ENCODE data around the gene WIPF3.

Gene WIPF3

GRCh38 chr7:29898301-29898700 is 92.0 kb downstream of the WIPF3 start:
- in situ Hi-C loops (cut with MboI; ENCODE audit: low sequenced_read_pairs), result no loop called here

- in situ Hi-C loops (cut with MboI; ENCODE audit: low sequenced_read_pairs), result no loop called here
Observed at GRCh38 chr7:29900745-29901144, 94.4 kb downstream of the WIPF3 start.

- in situ Hi-C loops (cut with MboI; ENCODE audit: low sequenced_read_pairs), result no loop called here
Observed at GRCh38 chr7:29906200-29907022, 100.1 kb downstream of the WIPF3 start.

- in situ Hi-C loops (cut with MboI; ENCODE audit: low sequenced_read_pairs), result no loop called here
Observed at GRCh38 chr7:29914180-29914579, 107.9 kb downstream of the WIPF3 start.

GRCh38 chr7:29915481-29916215 is 109.3 kb downstream of the WIPF3 start:
- in situ Hi-C loops (cut with MboI; ENCODE audit: low sequenced_read_pairs), result no loop called here

- in situ Hi-C loops (cut with MboI; ENCODE audit: low sequenced_read_pairs), result no loop called here
Observed at GRCh38 chr7:29917641-29918040, 111.3 kb downstream of the WIPF3 start.

- in situ Hi-C loops (cut with MboI; ENCODE audit: low sequenced_read_pairs), result no loop called here
Observed at GRCh38 chr7:29918850-29919249, 112.5 kb downstream of the WIPF3 start.

GRCh38 chr7:29919790-29920189 is 113.5 kb downstream of the WIPF3 start:
- in situ Hi-C loops (cut with MboI; ENCODE audit: low sequenced_read_pairs), result no loop called here

GRCh38 chr7:29920491-29920890 is 114.2 kb downstream of the WIPF3 start:
- in situ Hi-C loops (cut with MboI; ENCODE audit: low sequenced_read_pairs), result no loop called here

GRCh38 chr7:29921404-29922010 is 115.2 kb downstream of the WIPF3 start:
- in situ Hi-C loops (cut with MboI; ENCODE audit: low sequenced_read_pairs), result no loop called here

GRCh38 chr7:29922921-29923700 is 116.8 kb downstream of the WIPF3 start:
- in situ Hi-C loops (cut with MboI; ENCODE audit: low sequenced_read_pairs), result no loop called here

GRCh38 chr7:29924006-29924405 is 117.7 kb downstream of the WIPF3 start:
- in situ Hi-C loops (cut with MboI; ENCODE audit: low sequenced_read_pairs), result no loop called here

GRCh38 chr7:29924684-29925083 is 118.4 kb downstream of the WIPF3 start:
- in situ Hi-C loops (cut with MboI; ENCODE audit: low sequenced_read_pairs), result no loop called here

GRCh38 chr7:29926216-29926615 is 119.9 kb downstream of the WIPF3 start:
- in situ Hi-C loops (cut with MboI; ENCODE audit: low sequenced_read_pairs), result no loop called here

GRCh38 chr7:29926741-29927140 is 120.4 kb downstream of the WIPF3 start:
- in situ Hi-C loops (cut with MboI; ENCODE audit: low sequenced_read_pairs), result no loop called here

- in situ Hi-C loops (cut with MboI; ENCODE audit: low sequenced_read_pairs), result no loop called here
Observed at GRCh38 chr7:29929018-29929807, 122.9 kb downstream of the WIPF3 start.

- in situ Hi-C loops (cut with MboI; ENCODE audit: low sequenced_read_pairs), result no loop called here
Observed at GRCh38 chr7:29935111-29935510, 128.8 kb downstream of the WIPF3 start.

GRCh38 chr7:29937132-29937531 is 130.8 kb downstream of the WIPF3 start:
- in situ Hi-C loops (cut with MboI; ENCODE audit: low sequenced_read_pairs), result no loop called here

GRCh38 chr7:29940199-29940598 is 133.9 kb downstream of the WIPF3 start:
- in situ Hi-C loops (cut with MboI; ENCODE audit: low sequenced_read_pairs), result no loop called here

GRCh38 chr7:29945259-29945809 is 139.0 kb downstream of the WIPF3 start:
- in situ Hi-C loops (cut with MboI; ENCODE audit: low sequenced_read_pairs), result no loop called here
